HTERT RPE-1 (cell line): ENCODE results near the gene KLRC4.
"Not testable (repeated sequence)": the region's sequence is repeated elsewhere in the genome, so short reads cannot be mapped to it uniquely, and the experiment has no call there.

Source experiments
- in situ Hi-C: fragments of 300-500 bp; cut with MboI; formaldehyde crosslinking; loops from 4 replicates; pipeline ENCODE4 v1.14.3; 2020; ENCODE audit warnings: low sequenced_read_pairs

KLRC4 gene

GRCh38 chr12:10409392-10409791 is at the start of gene KLRC4:
Gene KLRC4, minus strand, starts transcription at chr12:10409757. Its CDS starts 182 bp downstream, at chr12:10409575.
- in situ Hi-C loops: no loop called here

GRCh38 chr12:10457760-10458159 is 48.2 kb upstream of the KLRC4 start:
- in situ Hi-C loops: no loop called here

GRCh38 chr12:10456856-10457255 is 47.3 kb upstream of the KLRC4 start:
- in situ Hi-C loops: no loop called here

DNA sequence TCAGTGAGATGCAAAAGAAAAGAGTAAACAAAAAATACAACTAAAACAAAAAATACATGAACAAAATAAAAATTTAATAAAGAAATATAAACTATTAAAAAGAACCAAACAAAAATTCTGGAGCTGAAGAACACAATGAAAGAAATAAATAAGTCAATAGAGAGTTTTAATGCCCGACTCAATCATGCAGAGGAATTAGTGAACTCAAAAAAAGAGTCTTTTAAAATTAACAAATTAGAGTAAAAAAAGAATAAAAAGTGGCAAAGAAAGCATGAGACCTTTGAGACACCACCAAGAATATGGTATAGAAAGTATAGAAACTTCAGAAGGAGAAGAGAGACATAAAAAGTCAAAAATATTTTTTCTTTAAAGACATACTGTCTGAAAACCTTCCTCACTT is 46.2 kb upstream of the KLRC4 start:
- in situ Hi-C loops: no loop called here

DNA sequence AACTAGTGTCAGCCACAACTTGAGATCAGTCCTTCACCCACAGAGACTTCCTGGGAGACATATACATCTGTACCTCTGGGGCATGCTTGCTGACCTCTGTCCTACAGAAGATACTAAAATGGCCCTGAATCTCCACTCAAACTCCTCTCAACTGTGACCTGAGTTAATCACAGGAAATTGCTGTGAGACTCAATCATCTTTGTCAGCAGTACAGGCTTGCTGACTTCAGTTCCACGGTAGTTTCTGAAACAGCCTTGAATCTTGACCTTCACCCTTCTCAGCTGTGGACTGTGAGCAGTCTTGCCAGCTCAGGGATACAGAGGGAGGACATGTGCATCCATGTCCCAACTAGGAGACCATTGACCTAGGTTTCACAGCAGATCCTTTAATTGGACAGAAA is 45.0 kb upstream of the KLRC4 start:
- in situ Hi-C loops: no loop called here

- in situ Hi-C loops: no loop called here
Observed at GRCh38 chr12:10453156-10453555, 43.6 kb upstream of the KLRC4 start, which contains the start of gene KLRC1. Gene KLRC1, minus strand, starts transcription at chr12:10453377. Its CDS starts 2,221 bp downstream, at chr12:10451156.

- in situ Hi-C loops: no loop called here
Observed at GRCh38 chr12:10448236-10448635, 38.7 kb upstream of the KLRC4 start.

DNA sequence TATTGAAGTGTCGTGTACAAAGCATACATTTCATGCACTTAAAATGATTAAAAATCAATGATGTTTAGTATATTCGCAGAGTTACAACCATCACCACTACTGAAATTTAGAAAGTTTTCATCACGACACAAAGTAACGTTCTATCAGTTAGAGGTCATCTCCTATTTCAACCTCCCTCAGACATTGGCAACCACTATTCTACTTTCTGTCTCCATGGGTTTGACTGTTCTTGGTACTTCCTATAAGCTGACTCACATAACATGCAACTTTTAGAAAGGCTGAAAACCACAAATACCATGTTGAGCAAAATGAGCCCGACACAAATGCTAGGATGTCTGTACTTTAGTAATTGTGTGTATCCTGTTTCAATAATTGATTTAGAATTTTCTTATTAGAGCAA is 36.5 kb upstream of the KLRC4 start:
- in situ Hi-C loops: not testable (repeated sequence)

GRCh38 chr12:10441144-10441543 is 31.6 kb upstream of the KLRC4 start:
- in situ Hi-C loops: not testable (repeated sequence)

DNA sequence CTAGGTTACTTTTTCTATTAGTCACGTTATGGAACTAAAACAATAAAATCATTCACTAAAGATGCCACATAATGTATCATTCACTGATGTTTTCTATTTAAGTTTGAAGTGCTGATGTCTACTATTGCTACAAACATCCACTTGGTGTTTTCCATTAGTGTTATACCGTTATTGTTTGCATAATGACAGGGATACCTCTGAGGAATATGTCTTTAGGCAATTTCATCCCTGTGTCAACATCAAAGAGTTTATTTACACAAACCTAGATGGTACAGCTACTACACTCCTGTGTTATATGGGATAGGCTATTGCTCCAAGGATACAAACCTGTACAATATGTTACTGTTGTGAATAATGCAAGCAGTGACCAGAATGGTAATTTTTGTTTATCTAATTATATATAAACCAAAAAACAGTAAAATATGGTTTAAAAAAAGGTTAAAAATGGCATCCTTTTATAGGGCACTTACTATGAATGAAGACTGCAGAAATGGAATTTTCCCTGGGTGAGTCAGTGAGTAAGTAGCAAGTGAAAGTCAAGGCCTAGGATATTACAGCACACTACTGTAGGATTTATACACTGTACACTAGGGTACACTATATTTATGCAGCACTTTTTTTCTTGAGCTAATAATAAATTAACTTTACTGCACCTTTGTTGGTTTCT is 30.2 kb upstream of the KLRC4 start:
- in situ Hi-C loops: not testable (repeated sequence)

GRCh38 chr12:10437601-10438000 is 28.0 kb upstream of the KLRC4 start:
- in situ Hi-C loops: not testable (repeated sequence)

- in situ Hi-C loops: not testable (repeated sequence)
Observed at GRCh38 chr12:10435816-10436215, 26.3 kb upstream of the KLRC4 start, which contains the start of gene KLRC2. Gene KLRC2, minus strand, starts transcription at chr12:10436010. Its CDS starts 24 bp downstream, at chr12:10435986.

- in situ Hi-C loops: not testable (repeated sequence)
Observed at GRCh38 chr12:10430623-10431022, 21.1 kb upstream of the KLRC4 start.

DNA sequence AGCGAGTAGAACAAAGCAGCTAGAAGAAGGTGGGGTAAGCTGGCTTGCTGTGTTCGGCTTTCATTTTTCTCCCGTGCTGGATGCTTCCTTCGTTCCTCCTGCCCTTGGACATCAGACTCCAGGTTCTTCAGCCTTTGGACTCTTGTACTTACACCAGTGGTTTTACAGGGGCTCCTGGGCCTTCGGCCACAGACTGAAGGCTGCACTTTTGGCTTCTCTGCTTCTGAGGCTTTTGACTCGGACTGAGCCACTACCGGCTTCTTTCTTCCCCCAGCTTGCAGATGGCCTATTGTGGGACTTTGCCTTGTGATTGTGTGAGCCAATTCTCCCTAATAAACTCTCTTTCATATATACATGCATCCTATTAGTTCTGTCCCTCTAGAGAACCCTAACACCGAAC is 16.4 kb upstream of the KLRC4 start:
- in situ Hi-C loops: not testable (repeated sequence)

- in situ Hi-C loops: not testable (repeated sequence)
Observed at GRCh38 chr12:10424260-10424899, 14.8 kb upstream of the KLRC4 start.

- in situ Hi-C loops: not testable (repeated sequence)
Observed at GRCh38 chr12:10422159-10422558, 12.6 kb upstream of the KLRC4 start.

DNA sequence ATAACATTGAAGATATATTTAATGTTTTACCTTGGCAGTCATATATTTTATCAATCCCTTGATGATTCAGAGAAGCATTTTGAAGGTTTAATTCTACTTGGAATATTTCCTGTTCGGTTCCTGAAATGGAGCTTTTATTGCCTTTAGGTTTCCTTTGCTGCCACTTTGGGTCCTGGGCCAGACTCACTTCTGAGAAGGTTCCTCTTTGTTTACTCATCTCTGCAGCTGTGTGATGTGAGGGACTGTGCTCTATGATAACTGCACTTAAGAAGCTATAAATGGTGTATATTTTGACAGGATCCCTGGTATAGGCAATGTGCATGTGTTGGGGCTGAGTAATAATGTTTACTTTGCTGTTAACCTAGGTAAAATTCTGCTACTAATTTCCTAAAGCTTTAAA is 10.8 kb upstream of the KLRC4 start, which contains the start of gene KLRC3:
Gene KLRC3, minus strand, starts transcription at position 262 of the 400 bp plus-strand sequence. Its CDS starts 45 bp downstream, at position 217.
- in situ Hi-C loops: not testable (repeated sequence)

GRCh38 chr12:10408842-10409241 is 715 bp downstream of the KLRC4 start:
- in situ Hi-C loops: no loop called here

DNA sequence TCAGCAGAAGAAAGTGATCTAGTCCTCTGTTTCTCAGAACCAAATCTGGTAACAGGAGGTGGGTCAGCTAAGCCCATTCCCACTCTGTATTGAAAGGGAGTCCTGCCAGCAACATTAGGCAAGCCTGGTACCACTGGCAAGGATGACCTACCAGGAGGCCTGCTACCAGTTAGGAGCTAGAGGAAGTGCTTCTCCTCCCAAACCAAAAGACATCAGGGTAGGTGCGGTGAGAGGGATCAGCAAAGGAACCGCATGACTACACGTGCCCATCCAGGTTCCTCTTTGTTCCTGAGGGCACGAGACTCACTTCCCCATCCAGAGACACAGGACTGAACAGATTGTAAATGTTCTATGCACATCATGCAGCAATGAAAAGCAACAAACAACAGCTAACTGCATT is 2.8 kb downstream of the KLRC4 start:
- in situ Hi-C loops: no loop called here

- in situ Hi-C loops: no loop called here
Observed at GRCh38 chr12:10405294-10405693, 4.3 kb downstream of the KLRC4 start.

GRCh38 chr12:10404798-10405197 is 4.8 kb downstream of the KLRC4 start:
- in situ Hi-C loops: no loop called here

DNA sequence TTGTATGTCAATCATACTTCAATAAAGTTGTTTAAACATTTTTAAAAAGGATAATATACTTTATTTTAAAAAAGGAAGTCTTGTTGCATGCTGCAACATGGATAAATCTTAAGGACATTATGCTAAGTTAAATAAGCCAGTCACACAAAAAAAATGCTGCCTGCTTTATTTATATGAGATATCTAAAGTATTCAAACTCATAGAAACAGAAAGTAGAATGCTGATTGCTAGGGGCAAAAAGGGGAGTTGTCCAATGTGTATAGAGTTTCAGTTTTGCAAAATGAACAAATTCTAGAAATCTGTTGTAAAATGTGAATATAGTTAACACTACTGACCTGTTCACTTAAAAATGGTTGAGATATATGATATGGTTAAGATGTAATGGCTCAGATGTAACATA is 8.7 kb downstream of the KLRC4 start:
- in situ Hi-C loops: no loop called here
